Activated CD4-positive, CD25-positive, alpha-beta regulatory T cell treated with anti-CD3 and anti-CD28 coated beads, Interleukin-2, amount 50 U/mL, for 24 hours (primary cell): ENCODE results near the gene PRR12.

Experiments used
- ATAC-seq, 2 donors: fragments of 150-1000 bp; cut with Tn5 transposase; one replicate each; pipeline ENCODE4 v1.10.0; 2021; ENCODE audit warnings: mild to moderate bottlenecking in 1 of 2, moderate library complexity in 1 of 2

Gene PRR12, protein sequence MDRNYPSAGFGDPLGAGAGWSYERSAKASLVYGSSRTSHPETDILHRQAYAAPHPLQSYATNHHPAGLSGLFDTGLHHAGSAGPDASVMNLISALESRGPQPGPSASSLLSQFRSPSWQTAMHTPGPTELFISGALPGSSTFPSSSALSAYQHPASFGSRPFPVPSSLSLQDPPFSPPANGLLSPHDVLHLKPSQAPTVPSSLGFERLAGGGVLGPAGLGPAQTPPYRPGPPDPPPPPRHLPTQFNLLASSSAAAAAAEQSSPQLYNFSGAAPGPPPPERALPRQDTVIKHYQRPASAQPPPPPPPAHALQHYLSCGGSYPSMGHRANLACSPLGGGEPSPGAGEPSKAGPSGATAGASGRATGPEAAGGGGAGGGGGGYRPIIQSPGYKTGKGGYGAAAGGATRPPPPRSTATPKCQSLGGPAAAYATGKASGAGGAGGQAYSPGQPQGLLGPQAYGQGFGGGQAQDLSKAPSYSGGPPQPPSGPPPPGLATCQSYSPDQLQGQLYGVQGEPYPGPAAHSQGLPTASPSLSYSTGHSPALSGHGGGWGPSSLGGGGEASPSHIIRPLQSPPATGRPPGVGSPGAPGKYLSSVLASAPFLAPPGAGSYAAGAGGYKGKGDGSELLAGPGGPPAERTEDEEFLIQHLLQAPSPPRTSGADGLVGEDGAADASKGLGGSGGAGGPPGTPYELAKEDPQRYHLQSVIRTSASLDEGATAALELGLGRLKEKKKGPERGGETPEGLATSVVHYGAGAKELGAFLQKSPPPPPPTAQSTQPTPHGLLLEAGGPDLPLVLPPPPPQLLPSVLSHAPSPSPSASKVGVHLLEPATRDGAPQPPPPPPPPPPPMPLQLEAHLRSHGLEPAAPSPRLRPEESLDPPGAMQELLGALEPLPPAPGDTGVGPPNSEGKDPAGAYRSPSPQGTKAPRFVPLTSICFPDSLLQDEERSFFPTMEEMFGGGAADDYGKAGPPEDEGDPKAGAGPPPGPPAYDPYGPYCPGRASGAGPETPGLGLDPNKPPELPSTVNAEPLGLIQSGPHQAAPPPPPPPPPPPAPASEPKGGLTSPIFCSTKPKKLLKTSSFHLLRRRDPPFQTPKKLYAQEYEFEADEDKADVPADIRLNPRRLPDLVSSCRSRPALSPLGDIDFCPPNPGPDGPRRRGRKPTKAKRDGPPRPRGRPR (N-terminal part only)

DNA sequence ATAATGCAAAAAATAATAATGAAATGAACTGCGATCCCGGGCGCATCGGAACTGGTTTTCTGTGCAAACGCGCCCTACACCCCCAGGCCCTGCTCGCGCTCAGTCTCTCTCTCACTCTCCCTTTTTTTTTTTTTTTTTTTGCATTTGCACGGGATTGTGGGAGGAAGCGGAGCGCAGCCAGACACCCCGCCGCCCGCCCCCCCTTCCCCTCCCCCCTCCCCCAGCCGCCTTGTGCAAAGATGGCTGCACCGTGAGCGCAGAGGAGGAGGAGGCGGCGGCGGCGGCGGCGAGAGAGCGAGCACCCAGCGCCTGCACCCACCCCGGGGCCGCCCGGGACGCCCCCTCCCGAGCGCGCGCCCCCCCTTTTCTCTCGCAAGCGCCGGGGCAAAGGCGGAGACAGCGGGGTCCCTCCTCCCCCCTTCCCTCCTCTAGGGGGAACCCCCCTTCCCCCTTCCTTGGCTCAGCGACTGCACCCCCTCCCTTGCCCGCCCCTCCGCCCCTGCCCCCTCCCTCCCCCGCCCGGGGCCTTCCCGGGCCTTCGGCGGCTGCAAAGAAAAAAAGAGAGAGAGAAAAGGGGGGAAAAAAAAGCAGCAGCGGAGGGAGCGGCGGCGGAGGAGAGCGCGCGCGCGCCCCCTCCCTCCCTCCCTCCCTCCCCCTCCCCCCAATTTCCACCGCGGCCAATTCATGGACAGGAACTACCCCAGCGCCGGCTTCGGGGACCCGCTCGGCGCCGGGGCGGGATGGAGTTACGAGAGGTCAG lies at the start of gene PRR12:
PRR12 (plus strand) TSS at position 212 of the 760 bp plus-strand sequence; CDS start at position 685, 473 bp downstream.
- ATAC-seq = peak; percentile 14 to 21

DNA sequence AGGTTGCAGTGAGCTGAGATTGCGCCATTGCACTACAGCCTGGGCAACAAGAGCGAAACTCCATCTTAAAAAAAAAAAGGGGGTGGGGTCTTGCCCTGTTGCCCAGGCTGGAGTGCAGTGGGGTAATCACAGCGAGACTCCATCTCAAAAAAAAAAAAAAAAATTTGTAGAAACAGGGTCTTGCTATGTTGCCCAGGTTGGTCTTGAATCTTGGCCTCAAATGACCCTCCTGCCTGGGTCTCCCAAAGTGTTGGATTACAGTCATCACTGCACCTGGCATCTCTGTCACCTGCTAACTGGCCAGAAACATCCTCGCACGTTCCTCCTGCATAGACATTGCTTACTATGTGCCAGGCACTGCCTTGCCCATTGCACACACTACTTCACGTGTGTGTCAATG lies 49.1 kb upstream of the PRR12 start:
- no peak for ATAC-seq

DNA sequence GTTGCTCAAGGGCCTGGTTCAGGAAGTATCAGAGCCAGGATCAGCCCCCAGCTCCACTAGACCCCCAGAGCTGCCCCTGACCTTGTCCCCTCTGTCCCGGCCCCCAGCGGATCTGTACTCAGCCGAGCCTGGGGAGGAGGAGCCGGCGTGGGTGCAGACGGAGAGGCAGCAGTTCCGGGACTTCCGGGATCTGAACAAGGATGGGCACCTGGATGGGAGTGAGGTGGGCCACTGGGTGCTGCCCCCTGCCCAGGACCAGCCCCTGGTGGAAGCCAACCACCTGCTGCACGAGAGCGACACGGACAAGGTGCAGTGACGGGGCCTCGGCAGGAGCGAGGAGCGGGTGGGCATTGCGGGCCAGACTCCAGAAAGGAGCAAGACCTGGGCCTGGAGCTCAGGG lies 48.5 kb upstream of the PRR12 start:
- no peak for ATAC-seq

DNA sequence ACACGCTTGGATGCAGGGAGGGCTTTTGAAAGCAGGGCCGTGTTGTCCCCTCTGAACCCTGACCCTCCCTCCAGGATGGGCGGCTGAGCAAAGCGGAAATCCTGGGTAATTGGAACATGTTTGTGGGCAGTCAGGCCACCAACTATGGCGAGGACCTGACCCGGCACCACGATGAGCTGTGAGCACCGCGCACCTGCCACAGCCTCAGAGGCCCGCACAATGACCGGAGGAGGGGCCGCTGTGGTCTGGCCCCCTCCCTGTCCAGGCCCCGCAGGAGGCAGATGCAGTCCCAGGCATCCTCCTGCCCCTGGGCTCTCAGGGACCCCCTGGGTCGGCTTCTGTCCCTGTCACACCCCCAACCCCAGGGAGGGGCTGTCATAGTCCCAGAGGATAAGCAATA lies 48.0 kb upstream of the PRR12 start:
- ATAC-seq = no peak

- ATAC-seq = no peak
Measured at GRCh38 chr19:49544154-49544553, 46.8 kb upstream of the PRR12 start.

GRCh38 chr19:49546825-49547565 lies 44.0 kb upstream of the PRR12 start:
- ATAC-seq = peak; percentile 69 to 81

- no peak for ATAC-seq
Measured at GRCh38 chr19:49549045-49549444, 41.9 kb upstream of the PRR12 start.

DNA sequence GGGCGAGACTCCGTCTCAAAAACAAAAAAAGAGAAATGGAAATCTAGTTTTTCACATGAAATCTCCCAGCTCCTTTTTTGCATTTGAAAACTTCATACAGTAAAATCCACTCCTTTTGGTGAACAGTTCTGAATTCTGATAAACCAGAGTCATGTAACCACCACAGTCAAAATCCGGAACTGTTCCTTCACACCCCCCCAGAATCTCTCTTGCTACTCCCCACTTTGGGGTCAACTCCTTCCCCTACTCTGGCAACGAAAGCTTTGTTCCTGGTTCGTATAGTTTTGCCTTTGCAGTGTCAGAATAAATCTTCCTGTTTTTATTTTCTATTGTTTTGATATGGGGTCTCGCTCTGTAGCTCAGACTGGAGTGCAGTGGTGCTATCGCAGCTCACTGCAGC lies 39.5 kb upstream of the PRR12 start:
- ATAC-seq = no peak

DNA sequence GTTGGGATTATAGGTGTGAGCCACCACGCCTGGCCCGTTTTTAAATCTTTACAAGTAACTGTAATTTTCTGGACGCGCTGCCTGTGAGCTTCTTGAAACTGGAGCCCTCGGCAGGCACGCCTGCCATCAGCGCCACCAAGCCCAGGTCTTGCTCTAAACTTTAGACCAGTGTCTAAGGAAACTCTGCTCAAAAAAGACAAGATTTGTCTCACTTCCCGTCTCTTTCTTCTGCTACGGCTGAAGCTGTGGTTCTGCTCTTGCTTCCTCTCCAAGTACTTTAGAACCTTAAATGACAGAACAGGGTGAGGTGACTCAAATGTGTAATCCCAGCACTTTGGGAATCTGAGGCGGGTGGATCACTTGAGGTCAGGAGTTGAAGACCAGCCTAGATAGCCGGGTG lies 38.2 kb upstream of the PRR12 start:
- no peak for ATAC-seq

DNA sequence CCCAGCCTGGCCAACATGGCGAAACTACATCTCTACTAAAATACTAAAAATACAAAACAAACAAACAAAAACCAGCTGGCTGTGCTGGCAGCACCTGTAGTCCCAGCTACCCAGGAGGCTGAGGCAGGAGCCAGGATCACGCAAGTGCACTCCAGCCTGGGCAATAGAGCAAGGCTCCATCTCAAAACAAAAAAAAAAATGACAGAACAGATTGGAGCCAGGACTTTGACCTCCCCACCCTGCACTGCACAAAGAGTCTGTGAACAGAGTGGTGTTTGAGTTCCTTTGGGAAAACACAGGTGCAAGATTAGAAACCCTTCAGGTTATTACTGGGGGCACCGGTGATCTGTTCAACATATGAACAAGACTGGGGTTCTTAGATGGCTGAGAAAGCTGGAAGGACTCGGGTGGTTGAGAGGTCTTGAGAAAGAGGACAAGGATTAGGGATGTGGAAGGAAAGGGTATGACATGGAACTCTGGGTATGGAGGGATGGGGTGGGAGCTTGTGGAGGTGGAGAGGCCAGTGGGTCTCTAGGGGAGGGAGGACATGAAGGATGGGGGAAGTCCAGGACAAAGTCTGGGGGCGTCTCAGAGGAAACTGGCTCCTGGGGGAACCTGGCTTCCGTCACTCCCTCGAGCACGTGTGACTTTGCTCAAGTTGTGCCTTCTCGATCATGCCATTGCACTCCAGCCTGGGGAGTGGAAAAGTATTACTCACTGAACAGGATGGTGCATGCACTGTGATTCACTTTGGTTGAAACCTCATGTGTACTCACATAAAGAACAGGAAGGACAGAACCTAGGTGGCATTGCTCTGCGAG lies 37.3 kb upstream of the PRR12 start:
- peak; percentile 95 to 98 for ATAC-seq

- ATAC-seq = no peak
Measured at GRCh38 chr19:49554701-49555181, 36.2 kb upstream of the PRR12 start.

DNA sequence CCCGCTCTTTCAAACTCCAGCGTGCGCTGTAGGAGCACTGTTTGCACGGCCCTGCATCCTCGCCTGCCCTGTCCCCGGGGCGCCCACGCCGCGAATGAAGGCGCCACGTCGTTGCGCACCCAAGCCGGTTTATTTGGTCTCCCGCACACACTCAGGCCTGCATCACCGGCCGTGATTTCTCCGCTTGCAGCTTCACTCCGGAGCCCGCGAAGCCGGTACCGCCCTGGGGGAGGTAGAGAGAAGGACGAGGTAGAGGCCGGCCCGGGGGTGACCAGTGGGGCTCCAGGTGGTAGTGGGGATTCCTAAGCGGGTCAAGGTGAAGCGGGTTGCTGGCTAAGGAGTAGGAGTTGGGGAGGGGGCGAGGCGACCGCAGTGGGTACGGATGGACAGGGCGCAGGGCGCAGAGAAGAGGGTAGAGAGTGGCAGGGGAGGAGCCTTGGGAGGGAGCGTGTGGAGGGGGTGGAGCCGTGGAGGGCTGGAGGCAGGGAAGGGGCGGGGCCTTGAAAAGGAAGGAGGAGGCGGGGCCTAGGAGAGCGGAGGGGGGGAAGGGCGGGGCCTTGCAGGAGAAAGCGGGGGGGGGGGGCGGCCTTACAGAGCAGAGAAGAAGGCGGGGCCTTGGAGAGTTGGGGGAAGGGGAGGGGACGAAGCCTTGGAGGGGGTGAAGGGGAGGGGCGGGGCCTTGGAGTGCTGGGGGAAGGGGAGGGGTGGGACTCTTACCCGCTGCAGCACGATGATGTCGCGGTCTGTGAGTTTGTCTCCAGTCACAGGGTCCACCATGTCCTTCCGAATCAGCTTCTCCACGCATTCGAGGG lies 35.2 kb upstream of the PRR12 start:
- no peak for ATAC-seq

DNA sequence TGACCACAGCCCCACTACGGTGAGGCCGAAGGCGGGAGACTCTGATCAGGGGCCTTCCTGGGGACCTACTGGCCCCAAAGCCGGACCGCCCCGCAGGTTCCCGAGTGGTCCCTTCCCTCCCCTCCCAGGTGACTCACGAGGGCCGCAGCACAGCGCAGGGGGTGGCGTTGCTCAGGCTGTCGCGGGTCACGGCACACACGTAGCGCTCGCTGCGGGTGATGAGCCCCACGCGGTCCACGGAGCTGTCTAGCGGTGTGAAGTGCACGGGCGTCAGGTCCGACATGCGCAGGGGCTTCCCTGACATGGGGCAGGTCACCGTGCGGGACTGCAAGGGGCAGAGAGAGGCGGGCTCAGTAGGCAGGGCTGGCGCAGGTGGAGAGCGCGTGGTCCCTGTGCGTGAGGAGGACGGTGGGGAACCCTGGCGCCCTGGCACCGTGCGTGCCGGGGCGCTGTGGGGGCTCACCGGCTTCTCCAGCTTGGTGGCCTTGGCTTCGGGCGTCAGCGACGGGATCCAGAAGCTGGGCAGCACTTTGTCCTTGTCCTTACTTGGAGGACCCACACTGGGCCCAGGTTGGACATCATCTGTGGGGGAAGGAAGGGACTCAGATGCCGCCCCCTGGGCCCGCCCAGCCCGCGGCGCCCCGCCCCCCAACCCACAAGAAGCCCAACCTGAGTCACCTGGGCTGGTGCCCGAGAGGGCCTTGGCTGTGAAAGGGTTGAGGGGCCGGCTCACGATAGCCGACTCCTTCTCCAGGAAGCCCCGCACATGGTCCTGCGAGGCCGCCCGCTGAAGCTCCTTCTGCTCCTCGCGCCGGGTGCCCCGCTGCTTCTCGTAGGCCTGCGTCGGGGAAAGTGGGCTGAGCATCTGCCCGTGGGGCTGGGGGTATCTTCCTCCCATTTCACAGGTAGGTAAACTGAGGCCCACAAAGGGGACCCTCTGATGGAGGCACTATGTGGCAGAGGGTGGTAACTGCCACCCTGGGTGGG lies 34.3 kb upstream of the PRR12 start:
- no peak for ATAC-seq

GRCh38 chr19:49557641-49558325 lies 33.2 kb upstream of the PRR12 start:
- no peak for ATAC-seq

DNA sequence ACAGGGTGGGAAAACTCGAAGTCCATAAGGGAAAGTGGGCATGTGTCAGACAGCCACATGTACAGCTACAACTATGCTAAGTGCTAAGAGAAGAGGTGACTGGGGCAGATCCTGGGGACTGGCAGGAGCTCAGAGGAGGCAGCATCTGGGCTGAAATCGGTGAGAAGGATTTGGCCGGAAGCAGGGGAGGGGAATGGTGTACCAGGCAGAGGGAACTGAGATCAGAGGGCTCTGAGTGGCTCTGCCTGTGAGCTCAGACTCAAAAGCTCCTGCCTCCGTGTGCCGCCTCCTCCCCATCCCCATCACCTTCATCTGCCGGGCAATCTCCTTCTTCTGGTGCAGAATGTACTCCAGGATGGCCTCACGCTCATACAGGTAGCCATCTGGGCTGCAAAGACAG lies 32.4 kb upstream of the PRR12 start:
- no peak for ATAC-seq

GRCh38 chr19:49559443-49559842 lies 31.5 kb upstream of the PRR12 start:
- ATAC-seq = no peak

DNA sequence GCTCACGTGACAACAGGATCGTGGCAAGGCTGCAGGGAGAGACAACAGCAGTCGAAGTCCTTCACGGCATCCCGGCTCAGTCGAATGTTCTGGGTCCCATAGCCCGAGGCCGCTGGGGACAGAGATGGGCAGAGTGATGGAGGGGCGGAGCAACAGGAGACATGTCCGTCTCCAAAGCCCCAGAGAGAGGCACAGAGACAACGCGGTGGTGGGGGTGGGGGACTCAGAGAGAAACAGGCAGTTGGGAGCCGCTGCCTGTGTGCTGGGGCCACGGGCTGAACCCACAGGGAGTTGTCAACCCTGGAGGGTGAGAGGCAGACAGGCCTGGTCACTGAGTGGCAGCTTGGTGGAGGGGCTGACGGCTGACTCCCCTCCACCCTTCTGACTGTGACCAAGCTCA lies 31.1 kb upstream of the PRR12 start:
- ATAC-seq = no peak
